GM19238 (cell line): ENCODE results near the gene ELMO2.
A peak's percentile ranks its signal among the peaks of the same experiment; 100 is the strongest.
"Not testable (repeated sequence)": the region's sequence is repeated elsewhere in the genome, so short reads cannot be mapped to it uniquely, and the experiment has no call there.

ENCODE experiments used
- DNase-seq: peaks from one replicate; pipeline ENCODE4 v3.0.0; 2011; ENCODE audit warnings: low spot score; ENCODE audit not compliant: insufficient read length

Gene ELMO2

GRCh38 chr20:46406986-46407670, 713 bp upstream of the ELMO2 start:
- no peak for DNase-seq

- no peak for DNase-seq
Observed at GRCh38 chr20:46402331-46402811, 4.0 kb downstream of the ELMO2 start.

GRCh38 chr20:46401478-46401860, 4.9 kb downstream of the ELMO2 start:
- peak; percentile 37 for DNase-seq

GRCh38 chr20:46400828-46401477, 5.5 kb downstream of the ELMO2 start:
- no peak for DNase-seq

GRCh38 chr20:46400253-46400652, 6.2 kb downstream of the ELMO2 start:
- DNase-seq: no peak

GRCh38 chr20:46399401-46399800, 7.0 kb downstream of the ELMO2 start:
- DNase-seq: no peak

GRCh38 chr20:46398963-46399362, 7.5 kb downstream of the ELMO2 start:
- no peak for DNase-seq

- no peak for DNase-seq
Observed at GRCh38 chr20:46396052-46396740, 10.2 kb downstream of the ELMO2 start.

- DNase-seq: no peak
Observed at GRCh38 chr20:46394872-46395760, 11.3 kb downstream of the ELMO2 start.

- DNase-seq: no peak
Observed at GRCh38 chr20:46393967-46394366, 12.4 kb downstream of the ELMO2 start.

- no peak for DNase-seq
Observed at GRCh38 chr20:46388937-46389336, 17.5 kb downstream of the ELMO2 start.

GRCh38 chr20:46388201-46388836, 18.1 kb downstream of the ELMO2 start:
- DNase-seq: no peak

- DNase-seq: not testable (repeated sequence)
Observed at GRCh38 chr20:46387054-46387453, 19.4 kb downstream of the ELMO2 start.

- no peak for DNase-seq
Observed at GRCh38 chr20:46378412-46379009, 27.9 kb downstream of the ELMO2 start.

GRCh38 chr20:46377518-46377917, 28.9 kb downstream of the ELMO2 start:
- DNase-seq: no peak

- no peak for DNase-seq
Observed at GRCh38 chr20:46376196-46376785, 30.1 kb downstream of the ELMO2 start.

GRCh38 chr20:46375771-46376170, 30.6 kb downstream of the ELMO2 start:
- DNase-seq: no peak

- DNase-seq: no peak
Observed at GRCh38 chr20:46374383-46374782, 32.0 kb downstream of the ELMO2 start.

- no peak for DNase-seq
Observed at GRCh38 chr20:46371656-46372055, 34.8 kb downstream of the ELMO2 start.

- no peak for DNase-seq
Observed at GRCh38 chr20:46368902-46369268, 37.5 kb downstream of the ELMO2 start.
